ENCODE measurements around the gene ERC2.

GRCh38 chr3:56193519-56193918, 274.7 kb downstream of the ERC2 start:
- TF ChIP-seq POLR2A (IDR thresholded peaks at IDR 0.05; ENCODE audit: low read depth, low read length) (no peak), EZH2 (IDR thresholded peaks at IDR 0.05; ENCODE audit: borderline replicate concordance, low read depth, low read length, severe bottlenecking) (no peak), CTCF (IDR thresholded peaks at IDR 0.05; ENCODE audit: extremely low read depth in 1 of 2, insufficient read depth in 1 of 2, low read depth in 1 of 2, low read length in 2 of 2) (no peak), FOS (IDR thresholded peaks at IDR 0.05; ENCODE audit: borderline replicate concordance, insufficient read depth, low read length) (no peak), GATA2 (IDR thresholded peaks at IDR 0.05; ENCODE audit: insufficient read depth, insufficient read length, low read depth, low read length) (no peak), POLR2AphosphoS5 (IDR thresholded peaks at IDR 0.05; ENCODE audit: insufficient read depth, low read depth, low read length) (no peak), MYC (IDR thresholded peaks at IDR 0.05; ENCODE audit: low read depth, low read length) (no peak), JUN (IDR thresholded peaks at IDR 0.05; ENCODE audit: borderline replicate concordance, insufficient read depth, insufficient read length, low read depth) (no peak)
- TF ChIP-seq, protein P1, sequence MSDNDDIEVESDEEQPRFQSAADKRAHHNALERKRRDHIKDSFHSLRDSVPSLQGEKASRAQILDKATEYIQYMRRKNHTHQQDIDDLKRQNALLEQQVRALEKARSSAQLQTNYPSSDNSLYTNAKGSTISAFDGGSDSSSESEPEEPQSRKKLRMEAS (IDR thresholded peaks at IDR 0.05; ENCODE audit: insufficient read depth, insufficient read length): no peak
